PC-9 (cell line): ENCODE measurements around the gene TBCK. TPM values are rescaled to one million over a fixed set of nuclear protein-coding genes. Genes with fewer than 3 reads are reported as not detected.

Experiments used
- BruUV-seq: library from RNA; stranded (reverse); fragments of 400-500 nt; replicated peaks from 2 replicates; lab custom pipeline; 2021; lab: Mats Ljungman, UMichigan
- CTCF ChIA-PET: fragments of 300-600 bp; sonication (Branson Sonifier 250); formaldehyde crosslinking; loops from one replicate; lab custom pipeline; 2022; ENCODE audit warnings: antibody characterized with exemption; lab: Charles Lee
- POLR2A ChIA-PET: fragments of 300-600 bp; sonication (Branson Sonifier 250); formaldehyde crosslinking; loops from one replicate; lab custom pipeline; 2022; ENCODE audit warnings: antibody characterized with exemption; ENCODE audit not compliant: unreplicated experiment; lab: Charles Lee
- DNase-seq, 2 experiments: peaks; one replicate each; pipeline versions ENCODE4 v3.0.0 to v3.0.0-alpha.2; 2015 to 2022; ENCODE audit warnings: mixed read lengths in 1 of 2
- H2AFZ ChIP-seq: fragments of 200-600 bp; sonication (generic); 2 replicates; pipeline ENCODE4 v1.8.1; 2017; ENCODE audit warnings: antibody characterized with exemption
- H3F3A ChIP-seq: fragments of 200-600 bp; sonication (generic); 2 replicates; pipeline ENCODE4 v1.8.1; 2017; ENCODE audit warnings: antibody characterized with exemption, mild to moderate bottlenecking, low read depth; ENCODE audit not compliant: insufficient read depth
- H3K27ac ChIP-seq: fragments of 200-600 bp; sonication (generic); 2 replicates; pipeline ENCODE4 v1.6.1; 2016; ENCODE audit warnings: mixed run types
- H3K27me3 ChIP-seq: fragments of 200-600 bp; sonication (generic); 2 replicates; pipeline ENCODE4 v1.6.1; 2016; ENCODE audit warnings: low read depth, mixed run types; ENCODE audit not compliant: insufficient read depth
- H3K36me3 ChIP-seq: fragments of 200-600 bp; sonication (generic); 2 replicates; pipeline ENCODE4 v1.6.1; 2016; ENCODE audit warnings: low read depth, mixed run types
- H3K4me1 ChIP-seq: fragments of 200-600 bp; sonication (generic); replicated peaks from 2 replicates; pipeline ENCODE4 v1.6.1; 2016; ENCODE audit warnings: mixed run types; ENCODE audit not compliant: insufficient read depth
- H3K4me2 ChIP-seq: fragments of 200-600 bp; sonication (generic); 2 replicates; pipeline ENCODE4 v1.6.1; 2017; ENCODE audit warnings: mixed run types
- H3K4me3 ChIP-seq: fragments of 200-600 bp; sonication (generic); 2 replicates; pipeline ENCODE4 v1.6.1; 2016; ENCODE audit warnings: mixed run types
- H3K79me2 ChIP-seq: fragments of 200-600 bp; sonication (generic); 2 replicates; pipeline ENCODE4 v1.6.1; 2017; ENCODE audit warnings: low read depth, mixed run types
- H3K9me2 ChIP-seq: fragments of 200-600 bp; sonication (generic); 2 replicates; pipeline ENCODE4 v1.8.1; 2017; ENCODE audit warnings: mild to moderate bottlenecking; ENCODE audit not compliant: insufficient read depth
- H3K9me3 ChIP-seq: fragments of 200-600 bp; sonication (generic); 2 replicates; pipeline ENCODE4 v1.8.1; 2016; ENCODE audit warnings: low read depth; ENCODE audit not compliant: insufficient read depth
- H4K20me1 ChIP-seq: fragments of 200-600 bp; sonication (generic); 2 replicates; pipeline ENCODE4 v1.8.1; 2017; ENCODE audit not compliant: insufficient read depth
- CTCF ChIP-seq: fragments of 200-600 bp; sonication (generic); conservative IDR thresholded peaks from 2 replicates; pipeline ENCODE4 v1.6.1; 2017; ENCODE audit warnings: mixed run types, antibody characterized with exemption, mild to moderate bottlenecking, moderate library complexity
- EZH2 ChIP-seq: fragments of 200-600 bp; sonication (generic); IDR thresholded peaks from 2 replicates; pipeline ENCODE4 v1.8.0; 2017; ENCODE audit warnings: antibody characterized with exemption, low read depth
- intact Hi-C: fragments of 100-400 bp; cut with micrococcal nuclease; formaldehyde crosslinking; loops from one replicate; pipeline ENCODE4 v1.10.0; 2022; ENCODE audit not compliant: unreplicated experiment
- total RNA-seq: library from RNA; stranded (reverse); gene quantifications from 2 replicates; pipeline ENCODE4 v1.2.3, GENCODE V29; 2021

Gene TBCK
- total RNA-seq, 1 experiment from 2014 or later, result 18.7 TPM

GRCh38 chr4:106316773-106317409, 882 bp upstream of the TBCK start:
- H3K9me3 ChIP-seq, result no peaks in the 10 kb centered on the region
- H3K4me3 ChIP-seq, result peak overlapping the region; percentile 98
- peaks cover 66% of the 10 kb centered on the region for H3K79me2 ChIP-seq
- H3K4me1 ChIP-seq, result peaks cover 17% of the 10 kb centered on the region
- TSS peak; percentile 69 for BruUV-seq
- peak overlapping the region; percentile 94 for H2AFZ ChIP-seq
- DNase-seq, result no peak
- ChIA-PET POLR2A (no interaction called here), CTCF (no interaction called here)
- H3K27me3 ChIP-seq, result no peaks in the 10 kb centered on the region
- no peaks in the 10 kb centered on the region for H3K9me2 ChIP-seq
- H3K27ac ChIP-seq, result peak overlapping the region; percentile 91
- H3K4me2 ChIP-seq, result peak overlapping the region; percentile 95
- peaks cover 12% of the 10 kb centered on the region; the same call in 1 of the 2 replicates for H3F3A ChIP-seq
- no peaks in the 10 kb centered on the region for H3K36me3 ChIP-seq
- no peak for TF ChIP-seq CTCF
- TF ChIP-seq EZH2, result no peak
- no peaks in the 10 kb centered on the region for H4K20me1 ChIP-seq
- intact Hi-C loops, result no loop called here

DNA sequence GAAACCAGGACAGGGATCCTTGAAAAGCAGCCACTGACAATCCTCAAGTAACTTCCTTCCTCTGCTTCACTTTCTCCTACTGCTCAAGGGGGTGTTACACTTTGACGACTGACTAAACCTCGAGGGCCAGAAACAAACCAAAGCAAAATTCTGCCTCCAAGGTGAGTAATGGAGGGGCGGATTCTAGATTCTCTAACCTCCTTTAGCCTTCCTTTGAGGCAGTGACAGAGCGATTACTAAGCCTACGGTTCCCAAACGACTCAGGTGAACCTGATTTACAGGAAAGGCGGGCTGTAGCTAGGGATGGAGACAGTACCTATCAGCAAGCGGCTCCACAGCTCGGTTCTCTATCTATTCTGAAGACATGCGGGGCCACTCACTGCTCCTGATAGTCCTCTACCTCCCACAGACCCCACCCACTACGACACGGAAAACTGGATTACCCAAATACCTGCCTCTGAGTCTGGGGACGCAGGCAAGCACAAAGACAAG, 487 bp downstream of the TBCK start:
- peak in 1 of 2 experiments; percentile 74 for DNase-seq
- CTCF ChIA-PET, result no interaction called here
- H3K36me3 ChIP-seq, result no peaks in the 10 kb centered on the region
- peaks cover 17% of the 10 kb centered on the region for H3K4me1 ChIP-seq
- no peaks in the 10 kb centered on the region for H4K20me1 ChIP-seq
- peak overlapping the region; percentile 98 for H3K4me3 ChIP-seq
- no peaks in the 10 kb centered on the region for H3K9me3 ChIP-seq
- peaks cover 12% of the 10 kb centered on the region; the same call in 1 of the 2 replicates for H3F3A ChIP-seq
- H3K9me2 ChIP-seq, result no peaks in the 10 kb centered on the region
- POLR2A ChIA-PET, result interaction anchor here (0.5 kb wide), 1 partner anchor 42 kb away, joined by 3 read pairs; no protein-coding TSS in a partner anchor
- H2AFZ ChIP-seq, result peak overlapping the region; percentile 94
- BruUV-seq, result TSS peak; percentile 86
- no peak for TF ChIP-seq CTCF
- no peak for TF ChIP-seq EZH2
- H3K4me2 ChIP-seq, result peak overlapping the region; percentile 95
- H3K79me2 ChIP-seq, result peaks cover 66% of the 10 kb centered on the region
- H3K27ac ChIP-seq, result peak overlapping the region; percentile 91
- H3K27me3 ChIP-seq, result no peaks in the 10 kb centered on the region
- intact Hi-C loops, result no loop called here

- Histone ChIP-seq H3K9me2 (no peaks in the 10 kb centered on the region), H2AFZ (peak overlapping the region; percentile 94), H3K27ac (peak overlapping the region; percentile 91), H3F3A (peaks cover 12% of the 10 kb centered on the region; the same call in 1 of the 2 replicates), H3K79me2 (peaks cover 60% of the 10 kb centered on the region), H3K36me3 (no peaks in the 10 kb centered on the region), H3K4me3 (peak overlapping the region; percentile 98), H3K4me2 (peak overlapping the region; percentile 95), H3K9me3 (no peaks in the 10 kb centered on the region), H3K27me3 (no peaks in the 10 kb centered on the region), H4K20me1 (no peaks in the 10 kb centered on the region), H3K4me1 (peaks cover 17% of the 10 kb centered on the region)
- no peak for TF ChIP-seq EZH2
- TF ChIP-seq CTCF, result no peak
- DNase-seq, result no peak
- POLR2A ChIA-PET, result no interaction called here
- CTCF ChIA-PET, result no interaction called here
- no TSS peak for BruUV-seq
- intact Hi-C loops, result no loop called here
Observed at GRCh38 chr4:106314960-106315359, 1.0 kb downstream of the TBCK start.
